ENCODE results near the gene ANKRD11.

Gene ANKRD11

DNA sequence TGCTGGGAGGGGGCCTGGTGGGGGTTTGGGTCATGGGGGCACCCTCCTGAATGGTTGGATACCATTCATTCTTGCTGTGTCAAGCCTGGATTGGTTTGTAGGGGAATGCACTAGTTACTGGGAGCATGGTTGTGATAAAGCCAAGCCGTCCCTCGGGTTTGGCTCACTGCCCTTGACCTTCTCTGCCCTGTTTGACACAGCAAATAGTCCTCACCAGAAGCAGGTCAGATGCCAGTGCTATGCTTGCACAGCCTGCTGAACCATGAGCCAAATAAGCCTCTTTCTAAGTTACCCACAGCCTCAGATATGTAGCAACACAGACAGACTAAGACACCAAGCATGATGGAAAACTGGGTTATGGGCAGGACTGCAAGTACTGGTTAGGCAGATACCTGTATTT is 258.3 kb downstream of the ANKRD11 start:
- no peak for DNase-seq (ENCODE audit: low spot score)

DNA sequence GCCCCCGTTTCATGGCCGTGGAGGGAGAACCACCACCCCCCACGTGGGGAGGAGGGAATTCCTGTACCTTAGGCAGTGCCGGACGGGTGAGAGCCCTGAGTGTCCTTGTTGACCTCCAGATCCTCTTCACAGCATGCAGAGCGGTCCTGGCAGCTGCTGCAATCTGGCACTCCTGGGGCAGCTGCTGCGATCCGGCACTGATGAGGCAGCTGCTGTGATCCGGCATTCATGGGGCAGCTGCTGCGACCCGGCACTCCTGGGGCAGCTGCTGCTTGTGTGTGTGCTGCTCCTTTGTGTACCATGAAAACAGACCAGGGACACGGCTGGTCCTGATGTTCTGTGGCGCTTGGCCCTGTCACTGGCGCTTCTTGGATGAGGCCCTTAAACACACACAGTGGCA is 260.1 kb downstream of the ANKRD11 start:
- no peak for DNase-seq (ENCODE audit: low spot score)

DNA sequence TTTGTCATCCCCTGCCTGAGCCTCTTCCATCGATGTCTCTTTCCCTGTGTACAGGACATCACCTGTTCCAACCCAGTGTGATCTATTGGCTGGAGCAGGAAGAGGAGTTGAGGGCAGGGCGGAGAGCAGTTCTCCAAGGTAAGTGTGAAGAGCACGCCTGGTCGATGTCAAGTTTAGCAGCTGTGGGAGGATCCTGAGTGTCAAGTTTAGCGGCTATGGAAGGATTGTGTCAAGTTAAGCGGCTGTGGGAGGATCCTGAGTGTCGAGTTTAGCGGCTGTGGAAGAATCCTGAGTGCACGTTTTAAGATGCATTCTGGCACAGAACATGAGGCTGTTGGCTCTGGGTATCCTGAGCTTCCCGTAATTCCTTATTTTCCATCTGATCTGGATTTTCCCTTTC is 265.7 kb downstream of the ANKRD11 start:
- DNase-seq (ENCODE audit: low spot score), result no peak

DNA sequence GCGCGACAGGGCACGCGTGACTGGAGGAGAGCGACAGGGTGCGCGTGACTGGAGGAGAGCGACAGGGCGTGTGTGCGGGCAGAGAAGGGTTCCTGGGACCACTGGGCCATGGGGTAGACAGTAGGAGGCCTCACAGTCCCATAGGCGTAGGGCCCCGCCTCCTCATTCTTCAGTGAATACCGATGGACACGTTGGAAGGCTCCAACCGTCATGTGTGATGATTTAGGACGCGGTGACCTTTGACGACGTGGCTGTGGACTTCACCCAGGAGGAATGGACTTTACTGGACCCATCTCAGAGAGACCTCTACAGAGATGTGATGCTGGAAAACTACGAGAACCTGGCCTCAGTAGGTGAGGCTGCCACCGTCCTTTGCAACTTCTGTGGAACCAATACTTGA is 267.4 kb downstream of the ANKRD11 start:
- DNase-seq (ENCODE audit: low spot score), result no peak

DNA sequence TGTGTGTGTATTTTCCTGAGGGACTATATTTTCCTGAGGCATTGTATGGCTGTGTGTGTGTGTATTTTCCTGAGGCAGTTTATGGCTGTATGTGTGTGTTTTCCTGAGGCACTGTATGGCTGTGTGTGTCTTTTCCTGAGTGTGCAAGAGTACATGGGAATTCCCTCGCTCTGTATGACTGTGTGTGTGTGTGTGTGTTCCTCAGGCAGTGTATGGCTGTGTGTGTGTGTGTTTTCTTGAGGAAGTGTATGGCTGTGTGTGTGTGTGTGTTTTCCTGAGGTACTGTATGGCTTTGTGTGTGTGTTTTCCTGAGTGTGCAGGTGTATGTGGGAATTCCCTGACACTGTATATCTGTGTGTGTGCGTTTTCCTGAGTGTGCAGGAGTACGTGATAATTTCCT is 268.8 kb downstream of the ANKRD11 start:
- DNase-seq (ENCODE audit: low spot score), result no peak

- no peak for DNase-seq (ENCODE audit: low spot score)
Observed at GRCh38 chr16:89219365-89219764, 271.0 kb downstream of the ANKRD11 start.

All from LoVo (cell line).